Lower lobe of right lung (tissue), 2 donors: ENCODE results near the gene ERN2. TPM values are rescaled to one million over a fixed set of nuclear protein-coding genes. Genes with fewer than 3 reads are reported as not detected.
"Not testable (repeated sequence)": the region's sequence is repeated elsewhere in the genome, so short reads cannot be mapped to it uniquely, and the experiment has no call there.

Experiments used
- ATAC-seq, 2 donors: fragments of 200-7000 bp; cut with Tn5 transposase; one replicate each; pipeline ENCODE4 v1.9.1; 2020 to 2022; ENCODE audit warnings: mild to moderate bottlenecking in 2 of 2, moderate library complexity in 2 of 2
- DNase-seq: peaks from one replicate; pipeline ENCODE4 v3.0.0-alpha.2; 2020
- H3K27ac ChIP-seq: fragments of 200-600 bp; one replicate; pipeline ENCODE4 v1.8.0; 2022
- H3K27me3 ChIP-seq: fragments of 200-600 bp; one replicate; pipeline ENCODE4 v1.8.0; 2022; ENCODE audit warnings: low read depth
- H3K36me3 ChIP-seq: fragments of 200-600 bp; one replicate; pipeline ENCODE4 v1.8.0; 2022; ENCODE audit warnings: mild to moderate bottlenecking
- H3K4me1 ChIP-seq: fragments of 200-600 bp; one replicate; pipeline ENCODE4 v1.8.0; 2022
- H3K4me3 ChIP-seq: fragments of 200-600 bp; one replicate; pipeline ENCODE4 v1.8.0; 2022; ENCODE audit warnings: mild to moderate bottlenecking
- H3K9me3 ChIP-seq: fragments of 200-600 bp; one replicate; pipeline ENCODE4 v1.8.0; 2022
- CTCF ChIP-seq: fragments of 200-600 bp; IDR thresholded peaks from one replicate; pipeline ENCODE4 v1.8.0; 2022; ENCODE audit warnings: antibody characterized with exemption, mild to moderate bottlenecking
- intact Hi-C: fragments of 100-400 bp; cut with DNase I; formaldehyde crosslinking; loops from one replicate; pipeline ENCODE4 v1.11.0; 2022
- total RNA-seq: library from RNA; stranded (reverse); fragmentation: NEBNext Ultra II Directional; extraction: Animal tissue kit (Norgen Biotek cat#: 25700); gene quantifications from one replicate; pipeline ENCODE4 v1.2.1, GENCODE V29; 2021
- donor health status: DM: no; HTN: yes; CAD: no; lungs with severe emphysema.

ERN2 gene
- total RNA-seq, 1 donor from 2014 or later, result 4.9 TPM

- Histone ChIP-seq H3K9me3 (no peaks in the 10 kb centered on the region), H3K36me3 (no peaks in the 10 kb centered on the region), H3K4me3 (no peak overlapping the region), H3K27me3 (peaks cover 49% of the 10 kb centered on the region), H3K4me1 (peaks cover 10% of the 10 kb centered on the region), H3K27ac (no peak overlapping the region)
- intact Hi-C loops, result no loop called here
- DNase-seq (no peak), ATAC-seq (no peak)
- TF ChIP-seq CTCF, result no peak
Measured at GRCh38 chr16:23753908-23754593, 41.0 kb upstream of the ERN2 start.

- H3K9me3 ChIP-seq, H3K4me3 ChIP-seq, H3K36me3 ChIP-seq, H3K27ac ChIP-seq, DNase-seq, H3K4me1 ChIP-seq, intact Hi-C loops, ATAC-seq: not testable (repeated sequence)
- peaks cover 35% of the 10 kb centered on the region for H3K27me3 ChIP-seq
Measured at GRCh38 chr16:23751053-23751452, 38.0 kb upstream of the ERN2 start.

- Histone ChIP-seq H3K4me3 (no peak overlapping the region), H3K27me3 (peaks cover 10% of the 10 kb centered on the region), H3K9me3 (no peaks in the 10 kb centered on the region), H3K4me1 (no peaks in the 10 kb centered on the region), H3K36me3 (no peaks in the 10 kb centered on the region), H3K27ac (no peak overlapping the region)
- intact Hi-C loops, result no loop called here
- ATAC-seq (no peak), DNase-seq (no peak)
- no peak for TF ChIP-seq CTCF
Measured at GRCh38 chr16:23748630-23749029, 35.6 kb upstream of the ERN2 start.

GRCh38 chr16:23745263-23745662 is 32.2 kb upstream of the ERN2 start:
- no peak for TF ChIP-seq CTCF
- H3K27me3 ChIP-seq, result peaks cover 5% of the 10 kb centered on the region
- ATAC-seq, result no peak
- no peaks in the 10 kb centered on the region for H3K36me3 ChIP-seq
- intact Hi-C loops, result no loop called here
- H3K27ac ChIP-seq, result no peak overlapping the region
- H3K4me1 ChIP-seq, result no peaks in the 10 kb centered on the region
- no peak overlapping the region for H3K4me3 ChIP-seq
- DNase-seq, result no peak
- no peaks in the 10 kb centered on the region for H3K9me3 ChIP-seq

- H3K4me1 ChIP-seq, result no peaks in the 10 kb centered on the region
- no peak for ATAC-seq
- no peak overlapping the region for H3K27ac ChIP-seq
- DNase-seq, result no peak
- H3K36me3 ChIP-seq, result no peaks in the 10 kb centered on the region
- intact Hi-C loops, result no loop called here
- TF ChIP-seq CTCF, result no peak
- peaks cover 11% of the 10 kb centered on the region for H3K27me3 ChIP-seq
- H3K9me3 ChIP-seq, result no peaks in the 10 kb centered on the region
- H3K4me3 ChIP-seq, result no peak overlapping the region
Measured at GRCh38 chr16:23742766-23743165, 29.7 kb upstream of the ERN2 start.

GRCh38 chr16:23741675-23742303 is 28.8 kb upstream of the ERN2 start:
- H3K27ac ChIP-seq, result no peak overlapping the region
- TF ChIP-seq CTCF, result no peak
- H3K36me3 ChIP-seq, result no peaks in the 10 kb centered on the region
- intact Hi-C loops, result no loop called here
- DNase-seq, result no peak
- H3K4me3 ChIP-seq, result no peak overlapping the region
- no peaks in the 10 kb centered on the region for H3K9me3 ChIP-seq
- no peak for ATAC-seq
- H3K4me1 ChIP-seq, result no peaks in the 10 kb centered on the region
- peaks cover 6% of the 10 kb centered on the region for H3K27me3 ChIP-seq
